ENCODE measurements around the gene ZNF574. TPM values are rescaled to one million over a fixed set of nuclear protein-coding genes. Genes with fewer than 3 reads are reported as not detected.
A peak's percentile ranks its signal among the peaks of the same experiment; 100 is the strongest.

Gene ZNF574
- total RNA-seq, 1 donor from 2014 or later: 17.3 TPM

- Histone ChIP-seq H3K27me3 (ENCODE audit: control insufficient read depth, insufficient read depth, low read length) (no peaks in the 10 kb centered on the region), H3K36me3 (ENCODE audit: control insufficient read depth, insufficient read depth, low read length) (peaks cover 4% of the 10 kb centered on the region), H3K4me3 (ENCODE audit: low read depth, low read length) (no peak overlapping the region)
- no peak for TF ChIP-seq CTCF (IDR thresholded peaks at IDR 0.05; ENCODE audit: insufficient read depth, low read length, poor library complexity, severe bottlenecking)
- no peak for DNase-seq (ENCODE audit: low read depth)
Measured at GRCh38 chr19:42079886-42080763, 4.2 kb downstream of the ZNF574 start.

- TF ChIP-seq CTCF (IDR thresholded peaks at IDR 0.05; ENCODE audit: insufficient read depth, low read length, poor library complexity, severe bottlenecking): no peak
- Histone ChIP-seq H3K4me3 (ENCODE audit: low read depth, low read length) (no peak overlapping the region), H3K36me3 (ENCODE audit: control insufficient read depth, insufficient read depth, low read length) (peaks cover 4% of the 10 kb centered on the region), H3K27me3 (ENCODE audit: control insufficient read depth, insufficient read depth, low read length) (no peaks in the 10 kb centered on the region)
- DNase-seq (ENCODE audit: low read depth): no peak
Measured at GRCh38 chr19:42080764-42081375, 4.9 kb downstream of the ZNF574 start.

GRCh38 chr19:42081584-42082203, 5.7 kb downstream of the ZNF574 start:
- peak; percentile 54 for TF ChIP-seq CTCF (IDR thresholded peaks at IDR 0.05; ENCODE audit: insufficient read depth, low read length, poor library complexity, severe bottlenecking)
- Histone ChIP-seq H3K27me3 (ENCODE audit: control insufficient read depth, insufficient read depth, low read length) (no peaks in the 10 kb centered on the region), H3K4me3 (ENCODE audit: low read depth, low read length) (no peak overlapping the region), H3K36me3 (ENCODE audit: control insufficient read depth, insufficient read depth, low read length) (peaks cover 4% of the 10 kb centered on the region)
- DNase-seq (ENCODE audit: low read depth): no peak

GRCh38 chr19:42083537-42083936, 7.6 kb downstream of the ZNF574 start:
- no peak for DNase-seq (ENCODE audit: low read depth)
- Histone ChIP-seq H3K27me3 (ENCODE audit: control insufficient read depth, insufficient read depth, low read length) (no peaks in the 10 kb centered on the region), H3K36me3 (ENCODE audit: control insufficient read depth, insufficient read depth, low read length) (peaks cover 4% of the 10 kb centered on the region), H3K4me3 (ENCODE audit: low read depth, low read length) (no peak overlapping the region)
- TF ChIP-seq CTCF (IDR thresholded peaks at IDR 0.05; ENCODE audit: insufficient read depth, low read length, poor library complexity, severe bottlenecking): no peak

GRCh38 chr19:42086188-42086736, 10.3 kb downstream of the ZNF574 start:
- Histone ChIP-seq H3K4me3 (ENCODE audit: low read depth, low read length) (no peak overlapping the region), H3K27me3 (ENCODE audit: control insufficient read depth, insufficient read depth, low read length) (no peaks in the 10 kb centered on the region), H3K36me3 (ENCODE audit: control insufficient read depth, insufficient read depth, low read length) (no peaks in the 10 kb centered on the region)
- TF ChIP-seq CTCF (IDR thresholded peaks at IDR 0.05; ENCODE audit: insufficient read depth, low read length, poor library complexity, severe bottlenecking): no peak
- DNase-seq (ENCODE audit: low read depth): no peak

Measured in kidney epithelial cell (primary cell).